ENCODE data around the gene DHCR24.
"Not testable (repeated sequence)": the region's sequence is repeated elsewhere in the genome, so short reads cannot be mapped to it uniquely, and the experiment has no call there.

DHCR24 gene

DNA sequence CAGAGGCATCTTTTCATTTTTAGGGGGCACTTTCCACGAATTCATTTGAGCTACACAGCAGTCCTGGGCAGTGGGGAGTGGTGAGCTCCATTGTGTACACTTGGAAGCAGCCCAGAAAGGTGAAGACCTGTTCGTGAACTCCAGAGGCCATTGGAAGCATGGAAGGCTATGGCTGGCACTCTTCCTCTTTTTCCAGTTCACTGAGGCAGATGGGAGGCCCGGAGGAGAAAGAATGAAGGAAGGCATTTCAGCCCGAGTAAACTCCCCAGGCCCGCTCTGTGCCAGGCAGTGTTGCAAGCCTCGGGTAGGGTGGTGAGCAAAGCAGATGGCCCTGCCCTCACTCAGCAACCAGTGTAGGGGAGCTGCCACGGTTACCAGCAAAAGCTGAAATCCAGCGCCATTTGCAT is 673 bp upstream of the DHCR24 start:
- DNase-seq, result peak; percentile 23 to 62 (median 48)

DNA sequence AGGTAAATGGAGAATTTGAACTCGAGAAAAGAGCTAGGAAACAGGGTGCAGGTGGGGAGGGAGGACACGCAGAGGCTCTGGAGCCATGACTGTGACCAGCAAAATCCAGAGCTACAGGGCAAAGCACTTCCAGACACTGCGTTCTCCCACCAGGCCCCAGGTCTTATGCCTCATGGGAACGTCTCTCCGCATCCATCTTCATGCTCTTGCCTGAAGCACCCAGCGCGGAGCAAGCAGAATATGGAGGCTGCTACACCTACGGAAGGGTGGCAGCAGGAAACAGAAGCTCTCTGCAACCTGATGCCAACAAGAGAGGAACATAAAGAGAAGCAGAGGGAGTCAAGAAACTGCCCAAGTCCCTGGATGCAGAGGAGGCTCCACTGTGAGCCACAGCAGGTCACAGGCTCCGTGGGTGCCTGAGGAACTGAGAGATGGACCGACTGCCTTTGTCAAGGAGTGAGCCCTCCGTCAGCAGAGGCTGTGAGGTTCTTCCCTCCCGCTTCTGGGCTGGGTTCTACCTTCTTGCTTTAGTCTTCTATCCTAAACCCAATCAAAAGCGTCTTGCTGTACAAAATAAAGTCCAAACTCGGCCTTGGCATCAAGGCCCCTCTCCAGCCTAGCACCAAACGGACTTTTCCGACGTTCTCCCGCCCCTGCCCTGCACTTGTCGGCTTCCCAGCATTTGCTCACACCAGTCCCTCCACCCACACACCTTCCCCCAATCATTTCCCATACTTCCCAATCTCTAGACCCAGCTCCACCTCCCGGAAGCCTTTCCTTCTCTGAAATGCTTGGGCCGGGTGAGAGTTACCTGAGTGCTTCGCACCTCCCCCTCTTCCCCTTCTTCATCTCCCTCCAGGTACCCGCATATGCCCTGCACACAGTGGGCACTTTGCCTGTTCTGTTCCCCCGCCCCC is 930 bp downstream of the DHCR24 start:
- peak in 3 of 4 experiments; percentile 27 to 54 (median 53) for DNase-seq

DNA sequence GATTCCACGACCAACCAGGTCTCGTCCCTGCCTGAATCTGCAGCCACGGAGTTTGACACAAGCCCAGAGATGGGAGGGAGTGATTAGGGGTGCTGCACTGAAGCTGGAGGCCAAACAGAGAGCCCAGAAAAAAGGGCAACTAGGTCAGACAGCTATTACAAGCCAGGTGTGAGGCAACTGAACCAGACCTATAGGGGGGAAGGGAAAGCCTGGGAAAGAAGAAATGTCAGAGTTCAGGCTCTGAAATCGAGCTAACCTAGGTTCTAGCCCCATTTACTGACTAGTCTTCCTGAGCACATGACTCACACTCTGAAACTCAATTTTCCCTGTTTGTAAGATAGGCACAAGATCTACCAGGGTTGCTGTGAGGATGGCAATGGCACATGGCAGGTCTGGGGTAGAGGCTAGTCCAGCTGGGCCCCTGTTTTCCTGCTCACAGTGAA is 1.7 kb downstream of the DHCR24 start:
- DNase-seq, result no peak

DNA sequence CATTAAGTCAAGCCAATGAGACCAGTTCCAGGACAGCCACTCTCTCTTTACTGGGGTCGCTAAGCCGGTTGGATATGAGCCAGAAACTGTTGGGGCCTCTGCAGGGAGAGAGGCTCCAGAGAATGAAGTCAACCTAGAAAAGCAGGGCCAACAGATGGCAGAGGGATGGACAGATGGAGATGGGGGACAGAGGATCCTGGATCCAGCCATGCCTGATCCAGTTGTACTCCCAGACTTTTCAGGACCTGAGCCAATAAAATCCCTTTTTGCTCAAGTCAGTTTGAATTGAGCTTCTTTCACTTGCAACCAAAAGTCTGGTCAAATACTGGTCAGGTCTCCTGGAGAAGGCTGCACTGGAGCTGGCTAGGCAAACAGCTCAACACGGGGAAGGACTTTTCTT is 2.2 kb downstream of the DHCR24 start:
- DNase-seq, result no peak

DNA sequence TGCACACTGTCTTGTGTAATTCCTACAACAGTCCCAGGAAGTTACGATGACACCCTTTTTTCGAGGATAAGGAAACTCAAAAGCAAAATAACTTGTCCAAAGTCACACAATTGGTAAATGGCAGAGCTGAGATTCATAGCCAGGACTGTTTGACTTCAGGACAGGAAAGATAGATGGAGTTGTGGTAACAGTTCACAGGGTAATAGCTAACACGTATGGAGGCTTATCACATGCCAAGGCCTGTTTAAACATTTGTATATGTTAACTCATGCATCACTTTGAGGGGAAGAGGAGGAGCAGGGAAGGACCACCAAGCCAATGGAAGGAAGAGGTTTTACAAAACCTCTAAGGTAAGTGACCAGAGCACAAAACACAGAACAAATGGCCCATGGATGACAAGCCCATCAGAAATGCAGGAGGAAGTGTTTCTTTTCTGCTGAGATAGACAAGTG is 2.8 kb downstream of the DHCR24 start:
- DNase-seq, result peak in 2 of 4 experiments; percentile 21 to 23

DNA sequence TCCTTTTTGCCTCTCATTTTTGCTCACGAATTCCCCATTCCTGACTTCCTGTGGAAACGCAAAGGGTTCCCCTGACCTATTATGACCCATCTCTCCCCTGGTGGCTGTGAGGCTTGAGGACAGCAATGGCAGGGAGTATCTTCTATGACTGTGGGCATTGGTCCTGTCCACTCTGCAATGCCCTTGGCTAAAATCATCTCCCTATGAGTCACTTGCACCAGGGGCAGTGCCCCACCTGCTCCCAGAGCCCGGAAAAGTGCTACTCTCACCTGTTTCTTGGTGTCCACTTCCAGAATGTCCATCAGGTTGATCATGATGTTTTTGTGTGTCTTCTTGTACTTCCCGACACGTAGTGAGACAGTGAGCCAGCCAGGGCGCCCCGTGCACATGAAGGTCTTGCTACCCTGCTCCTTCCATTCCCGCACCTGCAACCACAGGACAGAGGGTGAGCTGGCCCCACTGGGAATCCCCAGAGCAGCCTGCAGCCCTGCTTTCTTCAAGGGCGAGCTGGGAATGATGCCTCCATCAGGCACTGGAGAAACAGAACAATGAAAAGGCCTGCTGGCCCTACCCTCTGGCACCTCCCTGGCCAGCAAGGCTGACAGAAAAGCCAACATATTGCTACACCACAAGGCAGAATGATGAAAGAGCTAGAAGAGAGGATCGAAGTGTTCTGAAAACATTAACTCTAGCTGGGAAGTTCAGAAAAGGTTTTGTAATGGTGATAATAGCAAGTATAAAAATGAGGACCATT is 3.5 kb downstream of the DHCR24 start:
- DNase-seq, result peak in 3 of 4 experiments; percentile 26 to 42 (median 35)

DNA sequence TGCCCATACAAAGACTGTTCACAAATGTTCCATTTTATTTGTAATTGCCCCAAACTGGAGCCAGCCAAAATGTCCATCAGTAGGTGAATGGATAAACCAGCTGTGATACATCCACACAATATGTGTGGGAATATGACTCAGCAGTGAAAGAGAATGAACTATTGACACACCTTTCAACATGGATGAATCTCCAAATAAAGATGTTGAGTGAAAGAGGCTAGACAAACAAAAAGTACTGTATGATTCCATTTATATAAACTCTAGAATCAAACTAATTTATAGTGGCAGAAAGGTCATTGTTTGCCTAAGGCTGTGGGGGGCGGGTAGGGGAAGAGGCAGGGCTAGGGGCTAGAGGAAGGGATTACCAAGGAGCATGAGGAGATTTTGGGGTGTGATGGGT is 4.5 kb downstream of the DHCR24 start:
- no peak for DNase-seq

DNA sequence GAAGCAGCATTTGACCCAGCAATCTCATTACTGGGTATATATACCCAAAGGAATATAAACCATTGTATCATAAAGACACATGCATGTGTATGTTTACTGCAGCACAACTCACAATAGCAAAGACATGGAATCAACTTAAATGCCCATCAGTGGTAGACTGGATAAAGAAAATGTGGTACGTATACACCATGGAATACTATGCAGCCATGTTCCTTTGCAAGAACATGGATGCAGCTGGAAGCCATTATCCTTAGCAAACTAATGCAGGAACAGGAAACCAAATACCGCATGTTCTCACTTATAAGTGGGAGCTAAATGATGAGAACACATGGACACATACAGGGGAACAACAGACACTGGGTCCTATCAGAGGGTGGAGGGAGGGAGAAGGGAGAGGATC is 5.4 kb downstream of the DHCR24 start:
- DNase-seq, result not testable (repeated sequence)

DNA sequence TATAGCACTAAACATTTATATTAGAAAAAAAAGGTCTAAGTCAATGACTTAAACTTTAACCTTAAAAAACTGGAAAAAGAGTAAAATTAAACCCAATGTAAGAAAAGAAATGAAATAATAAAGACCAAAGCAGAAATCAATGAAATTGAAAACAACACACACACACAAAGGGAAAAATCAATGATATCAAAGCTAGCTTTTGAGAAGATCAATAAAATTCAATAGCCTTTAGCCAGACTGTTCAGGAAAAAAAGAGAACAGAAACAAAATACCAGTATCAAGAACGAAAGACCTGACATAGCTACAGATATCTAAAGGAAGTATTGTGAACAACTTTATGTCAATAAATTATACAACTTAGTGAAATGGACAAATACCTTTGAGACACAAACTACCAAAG is 7.1 kb downstream of the DHCR24 start:
- DNase-seq, result no peak

DNA sequence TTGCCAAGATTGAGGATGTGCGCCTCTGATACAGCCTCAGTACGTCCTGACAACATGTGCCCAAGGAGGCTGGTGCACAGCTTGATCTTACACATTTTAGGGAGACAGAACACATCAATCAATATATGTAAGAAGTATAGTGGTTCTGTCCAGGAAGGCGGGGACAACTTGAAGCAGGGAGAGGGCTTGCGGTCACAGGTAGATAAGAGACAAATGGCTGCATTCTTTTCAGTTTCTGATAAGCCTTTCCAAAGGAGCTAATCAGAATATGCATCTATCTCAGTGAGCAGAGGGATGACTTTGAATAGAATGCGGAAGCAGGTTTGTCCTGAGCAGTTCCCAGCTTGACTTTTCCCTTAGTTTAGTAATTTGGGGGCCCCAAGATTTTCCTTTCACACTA is 10.2 kb downstream of the DHCR24 start:
- no peak for DNase-seq

DNA sequence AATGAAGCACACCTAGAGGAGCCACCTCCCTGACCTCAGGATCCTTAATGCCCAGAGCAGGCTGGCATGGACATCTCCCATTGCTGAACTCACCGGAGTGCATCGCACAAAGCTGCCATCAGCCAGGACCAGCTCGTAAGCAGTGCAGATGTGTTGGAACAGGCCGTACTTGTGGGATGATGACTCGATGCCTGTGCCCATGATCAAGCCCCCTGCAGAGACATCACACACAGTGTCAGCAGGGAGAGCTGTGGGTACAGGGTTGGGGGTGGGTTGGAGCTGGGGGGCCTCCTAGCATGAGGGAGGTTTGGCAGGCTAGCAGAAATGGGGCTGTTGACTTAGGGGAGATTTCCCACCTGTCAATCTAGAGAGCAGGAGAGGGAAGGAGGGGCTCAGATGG is 12.0 kb downstream of the DHCR24 start:
- DNase-seq, result no peak

DNA sequence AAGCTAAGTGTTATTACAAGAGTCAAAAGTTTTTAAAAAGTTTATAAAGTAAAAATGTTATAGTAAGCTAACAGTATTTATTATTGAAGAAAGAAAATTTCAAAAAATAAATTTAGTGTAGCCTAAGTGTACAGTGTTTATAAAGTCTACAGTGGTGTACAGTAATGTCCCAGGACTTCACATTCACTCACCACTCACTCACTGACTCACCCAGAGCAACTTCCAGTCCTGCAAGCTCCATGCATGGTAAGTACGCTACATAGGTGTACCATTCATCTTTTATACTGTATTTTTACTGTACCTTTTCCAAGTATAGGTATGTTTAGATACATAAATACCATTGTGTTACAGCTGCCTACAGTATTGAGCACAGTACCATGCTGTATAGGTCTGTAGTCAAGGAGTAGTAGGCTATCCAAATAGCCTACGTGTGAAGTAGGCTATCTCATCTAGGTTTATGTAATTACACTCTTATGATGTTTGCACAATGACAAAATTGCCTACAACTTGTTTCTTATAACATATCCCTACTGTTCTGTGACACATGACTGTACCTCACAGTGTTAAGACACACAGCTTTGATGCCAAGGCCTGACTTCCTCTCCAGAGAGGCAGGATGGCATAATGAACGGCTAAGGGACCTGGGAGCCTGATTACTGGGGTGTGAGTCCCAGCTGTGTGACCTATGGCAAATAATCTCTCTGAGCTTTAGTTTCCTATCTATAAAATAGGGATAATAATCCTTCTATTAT is 12.7 kb downstream of the DHCR24 start:
- peak in 3 of 4 experiments; percentile 29 to 45 (median 37) for DNase-seq

DNA sequence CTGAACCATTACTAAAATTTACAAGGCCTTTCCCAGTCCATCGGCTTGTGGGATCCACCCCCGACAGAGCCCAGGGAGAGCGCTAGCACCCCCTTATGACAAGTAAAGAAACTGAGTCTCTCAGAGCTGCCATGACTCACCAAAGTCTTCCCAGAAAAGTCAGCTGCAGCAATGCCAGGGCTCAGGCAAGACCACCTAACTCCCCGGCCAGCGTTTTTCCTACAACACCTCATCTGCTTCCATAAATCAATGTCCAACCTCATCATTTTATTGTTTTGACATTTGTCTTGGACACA is 15.0 kb downstream of the DHCR24 start:
- no peak for DNase-seq

DNA sequence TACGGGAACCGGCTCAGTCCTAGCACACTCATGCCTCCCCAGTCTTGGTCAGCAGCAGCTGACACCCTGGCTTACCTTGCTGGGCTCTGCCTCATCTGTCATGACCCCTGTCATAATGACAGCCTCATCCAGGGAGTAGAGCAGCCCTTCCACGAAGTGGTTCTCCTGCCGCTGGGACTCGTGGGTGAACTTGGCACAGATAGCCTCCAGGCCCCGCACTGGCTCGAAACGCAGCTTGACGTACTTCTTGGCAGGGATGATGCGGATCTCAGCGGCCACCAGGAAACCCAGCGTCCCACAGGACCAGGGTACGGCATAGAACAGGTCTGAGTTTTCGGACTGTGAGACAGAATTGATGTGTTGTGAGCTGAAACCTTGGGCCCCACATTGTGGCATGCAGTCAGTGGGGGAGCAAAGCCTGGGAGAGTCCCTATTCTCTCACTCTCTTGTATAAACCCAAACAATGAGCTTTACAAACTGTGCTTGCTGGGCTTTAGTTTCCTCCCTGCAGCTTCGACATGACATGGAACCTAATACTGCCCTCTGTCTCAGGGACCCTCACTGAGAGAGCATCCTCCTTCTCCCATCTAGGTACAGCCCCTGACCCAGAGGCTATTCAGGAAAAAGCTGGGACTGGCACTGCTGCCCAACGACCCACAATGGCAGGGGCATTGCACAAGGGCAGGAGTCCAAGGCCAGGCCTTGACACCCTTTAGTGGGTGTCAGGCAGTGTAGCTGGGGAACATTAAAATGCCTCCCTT is 15.5 kb downstream of the DHCR24 start:
- DNase-seq, result no peak

DNA sequence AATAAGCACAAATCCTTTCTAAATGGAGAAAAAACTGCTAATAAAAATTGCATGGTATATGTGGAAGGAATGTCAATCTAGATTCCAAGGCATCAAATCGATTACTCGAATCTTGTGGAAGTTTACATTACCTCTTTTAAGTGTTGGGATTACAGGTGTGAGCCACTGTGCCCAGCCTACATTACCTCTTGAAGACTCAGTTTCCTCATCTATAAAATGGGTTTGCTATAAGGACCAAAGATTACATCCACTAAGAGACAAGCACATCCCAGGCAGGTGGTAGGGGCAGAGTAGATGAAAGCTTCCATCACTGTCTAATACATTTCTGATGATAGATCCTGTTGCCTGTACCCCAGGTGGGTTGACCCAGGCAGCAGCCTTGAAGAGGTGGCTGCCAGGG is 16.1 kb downstream of the DHCR24 start:
- DNase-seq, result no peak

DNA sequence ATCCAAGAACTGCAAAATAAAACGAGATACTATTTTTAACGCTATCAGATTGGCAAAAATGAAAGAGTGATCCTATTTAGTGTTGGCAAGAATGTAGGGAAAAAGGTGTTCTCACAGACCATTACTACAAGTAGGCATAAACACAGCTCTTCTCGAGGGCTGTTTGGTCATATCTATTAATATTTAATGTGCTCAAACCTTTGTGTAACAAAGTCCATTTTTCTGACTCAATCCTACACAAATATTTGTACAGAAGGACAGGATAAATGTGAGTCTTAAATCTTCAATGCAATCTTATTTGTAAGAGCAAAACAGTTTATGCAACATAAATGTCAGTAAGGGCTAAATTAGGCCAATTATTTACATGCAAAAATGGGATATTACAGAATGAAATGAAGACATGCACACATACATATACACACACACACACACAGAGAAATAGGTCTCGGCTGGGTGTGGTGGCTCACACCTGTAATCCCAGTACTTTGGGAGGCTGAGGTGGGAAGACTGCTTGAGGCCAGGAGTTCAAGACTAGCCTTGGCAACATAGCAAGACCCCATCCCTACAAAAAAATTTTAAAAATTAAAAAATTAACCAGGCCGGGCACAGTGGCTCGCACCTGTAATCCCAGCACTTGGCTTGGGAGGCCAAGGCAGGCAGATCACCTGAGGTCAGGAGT is 17.7 kb downstream of the DHCR24 start:
- no peak for DNase-seq

DNA sequence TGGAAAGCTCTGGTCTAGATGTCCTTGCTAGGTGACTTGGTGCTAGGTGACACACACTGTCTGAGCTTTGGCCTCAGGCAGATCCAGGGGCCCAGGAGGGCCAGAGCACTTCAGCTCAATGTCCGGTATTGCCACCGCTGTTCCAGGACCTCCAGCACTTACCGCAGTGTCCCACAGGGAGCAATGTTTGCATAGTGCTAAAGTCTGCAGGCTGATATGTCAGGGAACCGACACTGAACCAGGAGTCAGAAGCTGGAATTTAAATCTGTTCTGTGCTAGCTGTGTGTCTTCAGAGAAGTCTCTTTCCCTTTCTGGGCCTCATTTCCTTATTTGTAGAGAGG is 19.3 kb downstream of the DHCR24 start:
- DNase-seq, result no peak

DNA sequence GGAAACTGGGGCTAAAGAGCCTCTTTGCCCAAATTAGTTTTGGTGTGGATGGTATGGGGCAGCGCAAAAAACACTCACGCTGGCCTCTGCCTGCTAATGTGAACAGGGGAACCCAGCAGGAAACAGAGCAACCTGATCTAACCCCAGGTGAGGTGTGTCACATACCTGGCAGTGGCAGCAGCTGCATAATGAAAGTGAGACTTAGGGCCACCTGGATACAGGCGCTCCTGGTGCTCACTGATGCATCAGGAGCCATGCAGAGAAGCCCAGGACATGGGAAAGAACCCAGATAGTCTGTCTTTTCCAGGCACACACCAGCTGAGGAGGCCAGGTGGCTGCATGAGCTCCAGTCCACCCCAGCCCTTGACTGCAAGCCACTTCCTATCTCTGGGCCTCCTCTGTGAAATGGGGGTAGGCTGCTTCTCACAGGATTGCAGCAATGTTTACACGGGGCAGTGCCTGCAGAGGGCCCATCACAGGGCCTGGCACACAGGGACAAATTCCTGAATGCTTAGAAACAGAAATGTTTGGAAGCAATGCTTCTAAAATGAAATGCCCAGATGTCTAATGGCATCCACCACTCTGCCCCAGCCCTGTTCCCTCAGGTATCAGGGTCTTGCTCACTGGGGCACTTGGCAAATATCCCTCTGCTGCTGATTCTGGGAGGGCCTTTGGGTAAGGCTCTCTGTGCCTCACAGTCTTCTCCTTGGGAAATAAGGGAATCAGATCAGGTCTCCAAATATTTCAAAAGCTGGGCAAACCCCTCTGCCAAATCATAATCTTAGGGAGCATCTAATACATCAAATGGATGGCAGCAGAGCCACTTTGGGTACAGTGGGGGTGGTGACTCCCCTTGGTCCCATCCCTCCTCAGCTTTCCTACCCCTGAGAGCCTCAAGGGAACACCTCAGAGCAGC is 19.9 kb downstream of the DHCR24 start:
- no peak for DNase-seq

DNA sequence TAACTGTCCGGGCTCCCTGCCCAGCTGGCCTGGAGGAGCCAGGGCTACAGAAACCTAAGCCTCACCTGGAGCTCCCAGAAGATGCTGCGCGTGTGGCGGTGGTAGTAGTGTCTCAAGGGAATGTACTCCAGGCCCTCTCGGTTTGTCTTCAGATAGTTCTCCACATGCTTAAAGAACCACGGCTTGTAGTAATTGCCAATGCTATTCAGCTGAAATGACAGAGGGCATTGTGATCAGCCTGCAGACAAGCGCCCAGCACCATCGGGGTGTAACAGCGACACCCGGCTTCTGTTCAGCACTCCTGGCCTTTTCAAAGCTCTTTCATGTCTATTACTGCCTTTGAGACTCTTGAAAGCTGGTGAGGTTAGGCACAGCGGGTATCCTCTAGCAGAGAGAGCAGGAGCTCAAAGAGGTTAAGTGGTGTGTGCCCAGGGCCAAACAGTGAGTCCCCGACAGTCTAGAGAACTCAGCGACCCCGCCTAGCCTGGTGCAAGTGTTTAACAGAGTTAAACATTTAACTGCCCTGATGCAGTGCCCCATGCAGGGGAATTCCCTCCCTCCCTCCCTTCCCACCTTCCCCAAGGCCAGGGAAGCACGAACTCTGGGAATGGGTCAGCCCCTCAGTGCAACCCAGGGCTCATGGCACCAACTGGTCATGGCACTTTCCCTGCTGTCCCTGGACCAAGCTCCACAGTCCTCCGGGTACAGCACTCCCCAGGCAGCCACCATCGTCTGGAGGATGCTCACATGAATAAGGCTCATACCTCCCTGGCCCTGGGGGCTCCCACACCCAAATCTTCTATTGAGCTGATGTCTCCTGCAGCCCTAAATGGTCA is 21.5 kb downstream of the DHCR24 start:
- no peak for DNase-seq

Measured in suppressor macrophage (primary cell).